Stimulated activated CD8-positive, alpha-beta memory T cell treated with anti-CD3 and anti-CD28 coated beads, Interleukin-12 subunit alpha, Interleukin-12 subunit beta, amount 100 ng/mL, for 24 hours (primary cell): Measurements from ENCODE around the gene BAZ1B.
"Not testable (repeated sequence)": the region's sequence is repeated elsewhere in the genome, so short reads cannot be mapped to it uniquely, and the experiment has no call there.

ENCODE experiments used
- DNase-seq: peaks from one replicate; pipeline ENCODE4 v3.0.0-alpha.2; 2020; ENCODE audit errors: extremely low read depth

Gene BAZ1B

DNA sequence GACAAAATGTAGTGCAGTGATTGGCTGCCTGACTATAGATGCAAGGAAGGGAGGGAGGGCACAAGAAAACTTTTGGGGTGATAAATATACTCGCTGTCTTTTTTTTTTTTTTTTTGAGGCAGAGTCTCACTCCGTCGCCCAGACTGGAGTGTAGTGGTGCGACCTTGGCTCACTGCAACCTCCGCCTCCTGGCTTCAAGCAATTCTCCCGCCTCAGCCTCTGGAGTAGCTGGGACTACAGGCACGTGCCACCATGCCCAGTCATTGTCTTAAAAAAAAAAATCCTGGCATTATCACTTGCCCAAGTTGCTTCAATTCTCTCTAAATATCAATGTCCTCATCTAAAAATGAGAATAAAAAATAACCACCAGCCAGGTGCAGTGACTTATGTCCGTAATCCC lies 96.1 kb downstream of the BAZ1B start:
- no peak for DNase-seq

- no peak for DNase-seq
Observed at GRCh38 chr7:73425356-73425983, 96.6 kb downstream of the BAZ1B start.

GRCh38 chr7:73424489-73424885 lies 97.6 kb downstream of the BAZ1B start:
- DNase-seq: no peak

- DNase-seq: no peak
Observed at GRCh38 chr7:73423519-73424488, 98.3 kb downstream of the BAZ1B start.

DNA sequence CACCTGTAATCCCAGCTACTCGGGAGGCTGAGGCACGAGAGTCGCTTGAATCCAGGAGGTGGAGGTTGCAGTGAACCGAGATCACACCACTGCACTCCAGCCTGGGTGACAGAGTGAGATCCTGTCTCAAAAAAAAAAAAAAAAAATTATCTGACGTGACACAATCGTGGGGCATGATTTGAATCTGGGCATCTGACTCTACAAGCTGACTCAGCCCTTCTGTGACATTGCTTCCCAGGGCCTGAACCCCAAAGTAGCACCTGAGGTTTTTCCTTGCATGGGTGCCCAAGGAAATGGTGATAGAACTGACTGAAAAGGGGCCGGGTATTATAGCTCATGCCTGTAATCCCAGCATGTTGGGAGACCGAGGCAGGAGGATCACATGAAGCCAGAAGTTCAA lies 101.5 kb downstream of the BAZ1B start:
- not testable (repeated sequence) for DNase-seq

GRCh38 chr7:73420016-73420415 lies 102.1 kb downstream of the BAZ1B start:
- not testable (repeated sequence) for DNase-seq

- no peak for DNase-seq
Observed at GRCh38 chr7:73418113-73418703, 103.9 kb downstream of the BAZ1B start.

DNA sequence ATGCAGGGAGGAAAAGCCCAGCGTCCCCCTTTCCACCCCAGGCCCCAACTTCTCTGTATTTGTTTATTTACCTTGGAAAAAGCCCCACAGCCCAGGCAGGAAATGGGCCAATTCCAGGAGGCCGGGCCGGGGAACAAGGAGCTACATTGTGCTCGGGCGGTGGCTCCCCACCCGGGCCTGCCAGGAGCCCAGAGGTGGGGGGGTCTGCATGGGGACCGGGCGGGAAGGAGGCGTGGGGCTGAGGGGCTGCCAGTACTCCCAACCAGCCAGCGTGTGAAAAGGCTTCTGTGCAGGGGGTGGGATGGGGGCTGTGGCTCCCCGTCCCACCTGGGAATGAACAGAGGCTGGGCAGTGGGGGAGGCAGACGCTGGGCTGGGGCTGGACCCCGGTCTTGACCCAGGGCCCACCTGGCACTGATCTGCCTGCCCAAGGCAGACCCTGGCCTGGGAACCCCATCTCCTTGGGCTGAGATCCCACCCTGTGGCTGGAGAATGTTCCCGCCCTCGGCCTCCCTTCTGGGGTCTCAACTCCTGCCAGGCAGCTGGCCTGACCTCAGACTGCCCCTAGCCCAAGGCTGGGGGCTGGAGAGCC lies 111.5 kb downstream of the BAZ1B start:
- not testable (repeated sequence) for DNase-seq

GRCh38 chr7:73404860-73405259 lies 117.2 kb downstream of the BAZ1B start:
- not testable (repeated sequence) for DNase-seq

DNA sequence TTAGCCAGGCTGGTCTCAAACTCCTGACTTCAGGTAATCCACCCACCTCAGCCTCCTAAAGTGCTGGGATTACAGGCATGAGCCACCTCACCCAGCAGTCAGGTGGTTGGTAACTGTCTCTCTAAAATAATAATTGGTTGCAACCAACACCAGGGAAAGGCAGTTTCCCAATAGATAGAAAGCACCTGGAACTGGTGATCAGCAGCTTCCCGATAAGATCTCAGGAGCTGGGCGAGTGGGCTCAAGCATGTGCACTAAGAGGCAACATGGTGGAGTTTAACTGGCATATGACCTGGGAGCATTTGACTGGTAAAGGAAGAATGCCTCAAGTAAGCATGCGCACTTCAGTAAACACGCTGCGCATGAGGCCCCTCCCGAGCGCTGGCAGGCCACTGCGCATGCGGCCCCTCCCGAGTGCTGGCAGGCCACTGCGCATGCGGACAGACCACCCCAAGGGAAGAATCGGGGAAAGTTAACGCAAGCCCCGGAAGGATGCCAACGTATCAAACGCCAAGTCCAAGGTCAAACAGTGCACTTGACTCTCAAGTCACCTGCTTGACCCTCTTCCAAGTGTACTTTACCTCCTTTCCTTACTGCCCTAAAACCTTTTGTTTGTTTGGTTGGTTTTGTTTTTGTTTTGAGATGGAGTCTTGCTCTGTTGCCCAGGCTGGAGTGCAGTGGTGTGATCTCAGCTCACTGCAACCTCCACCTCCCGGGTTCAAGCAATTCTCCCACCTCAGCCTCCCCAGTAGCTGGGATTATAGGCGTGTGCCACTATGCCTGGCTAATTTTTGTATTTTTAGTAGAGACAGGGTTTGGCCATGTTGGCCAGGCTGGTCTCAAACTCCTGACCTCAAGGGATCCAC lies 122.7 kb downstream of the BAZ1B start:
- peak; percentile 33 for DNase-seq

DNA sequence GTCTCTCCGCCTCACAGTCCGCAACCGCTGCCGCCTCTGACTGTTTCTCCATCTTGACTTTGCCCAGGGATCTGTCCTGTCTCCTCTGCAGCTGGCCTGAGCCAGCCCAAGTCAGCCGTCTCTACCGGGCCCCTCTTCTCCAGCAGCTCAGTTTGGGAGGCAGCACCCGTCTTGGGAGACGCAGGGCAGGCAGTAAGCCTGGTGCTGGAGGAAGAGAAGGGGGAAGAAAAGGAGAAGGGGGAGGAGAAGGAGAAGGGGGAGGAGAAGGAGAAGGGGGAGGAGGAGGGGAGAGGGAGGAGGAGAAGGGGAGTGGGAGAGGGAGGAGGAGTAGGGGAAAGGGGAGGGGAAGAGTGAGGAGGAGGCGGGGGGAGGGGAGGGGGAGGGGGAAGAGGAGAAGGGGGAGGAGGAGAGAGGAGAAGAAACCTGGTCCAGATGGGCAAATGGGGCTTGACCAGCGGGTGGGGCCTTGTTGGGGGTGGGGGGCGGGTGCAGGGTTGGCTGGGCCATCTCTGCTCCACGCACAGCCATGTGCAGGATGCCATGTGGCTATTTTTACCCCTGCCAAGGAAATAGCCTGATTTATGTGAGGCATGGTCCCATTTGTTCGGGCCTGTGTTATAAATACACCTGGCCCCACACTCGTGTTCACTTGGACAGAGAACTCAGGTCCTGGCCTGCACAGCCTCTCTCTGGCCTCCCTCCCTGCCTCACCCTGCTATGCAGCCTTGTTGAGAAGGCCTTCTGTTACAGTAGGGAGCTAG lies 124.4 kb downstream of the BAZ1B start:
- no peak for DNase-seq

DNA sequence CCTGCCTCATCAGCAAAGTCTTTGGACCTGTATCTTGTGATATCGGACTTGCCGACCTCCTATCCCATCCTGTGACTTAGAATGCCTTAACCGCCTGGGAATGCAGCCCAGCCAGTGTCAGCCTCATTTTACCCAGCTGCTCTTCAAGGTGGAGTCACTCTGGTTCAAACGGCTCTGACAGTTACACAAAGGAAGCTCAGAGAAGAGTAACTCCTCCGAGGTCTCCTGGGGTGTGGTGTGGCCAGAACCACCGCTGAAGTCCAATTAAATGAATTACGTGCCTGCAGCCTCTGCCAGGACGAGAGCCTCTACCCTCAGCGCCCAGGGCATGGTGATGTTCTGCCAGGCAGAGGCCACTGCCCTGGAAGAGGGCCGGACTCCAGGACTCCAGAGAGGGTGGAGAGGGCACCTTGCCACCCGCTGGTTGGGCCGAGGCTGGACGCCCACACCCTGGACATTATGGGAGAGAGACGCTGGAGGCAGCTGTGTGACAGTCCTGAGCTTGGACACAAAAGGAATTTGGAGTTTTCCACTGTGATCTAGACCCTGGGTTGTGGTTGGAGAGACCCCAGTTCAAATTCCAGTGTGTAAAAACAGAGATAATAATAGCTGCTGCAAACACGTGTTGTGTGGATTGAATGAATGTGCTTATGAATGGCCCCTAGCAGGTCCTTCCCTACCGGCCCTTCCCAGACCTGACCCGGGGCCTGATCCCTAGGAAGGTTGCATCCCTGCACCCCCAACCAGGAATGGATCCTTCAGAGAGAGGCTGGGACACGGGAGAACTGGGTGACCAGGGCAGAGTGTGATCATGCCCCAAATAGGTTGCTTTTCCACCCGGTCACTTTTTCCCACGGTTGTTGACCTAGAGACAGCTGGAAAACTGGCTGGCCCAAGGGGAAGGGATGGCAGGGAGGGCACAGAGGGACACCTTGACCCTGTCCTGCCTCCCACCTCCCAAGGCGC lies 126.3 kb downstream of the BAZ1B start:
- no peak for DNase-seq

GRCh38 chr7:73394422-73394821 lies 127.7 kb downstream of the BAZ1B start:
- DNase-seq: no peak

DNA sequence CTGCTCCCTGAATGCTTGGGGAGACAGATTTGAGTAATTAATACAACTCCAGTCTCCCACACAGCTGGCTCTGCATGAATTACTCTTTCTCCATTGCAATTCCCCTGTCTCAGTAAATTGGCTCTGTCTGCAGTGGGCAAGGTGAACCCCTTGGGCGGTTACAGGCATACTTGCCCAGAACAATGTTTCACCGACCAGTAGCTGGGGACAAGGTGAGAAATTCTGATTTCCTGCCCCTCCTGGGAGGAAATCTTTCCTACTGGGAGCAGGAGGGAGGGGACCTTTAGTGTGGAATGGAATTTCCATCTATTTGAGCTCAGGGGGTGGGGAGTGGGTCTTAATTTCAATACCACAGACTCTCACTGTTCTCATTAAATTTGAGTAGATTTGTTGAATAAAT lies 130.7 kb downstream of the BAZ1B start:
- DNase-seq: no peak
